Neural cell (in vitro differentiated cells): ENCODE results near the gene SERINC5. TPM values are rescaled to one million over a fixed set of nuclear protein-coding genes. Genes with fewer than 3 reads are reported as not detected.

Source experiments
- H2AFZ ChIP-seq: fragments of 200-600, 300-800 bp; sonication (generic), shearing (Covaris generic); 2 replicates; pipeline ENCODE4 v1.6.0; 2014; ENCODE audit warnings: low read depth, mild to moderate bottlenecking, antibody characterized with exemption, low read length, moderate library complexity
- H3F3A ChIP-seq: fragments of 200-600 bp; shearing (Covaris generic); 2 replicates; pipeline ENCODE4 v1.6.1; 2016; ENCODE audit warnings: mild to moderate bottlenecking, moderate library complexity, mixed read lengths, antibody characterized with exemption, low read length; ENCODE audit not compliant: insufficient read depth, poor library complexity, severe bottlenecking
- H3K27ac ChIP-seq: fragments of 200-600, 300-800 bp; sonication (generic), shearing (Covaris generic); 2 replicates; pipeline ENCODE4 v1.5.1; 2014; ENCODE audit warnings: mild to moderate bottlenecking, low read length, moderate library complexity
- H3K27me3 ChIP-seq: fragments of 300-800, 200-600 bp; sonication (generic), shearing (Covaris generic); 2 replicates; pipeline ENCODE4 v1.6.0; 2014; ENCODE audit warnings: mild to moderate bottlenecking, low read depth, low read length, moderate library complexity; ENCODE audit not compliant: insufficient read depth
- H3K36me3 ChIP-seq: fragments of 300-800, 200-600 bp; sonication (generic), shearing (Covaris generic); 2 replicates; pipeline ENCODE4 v1.5.1; 2014; ENCODE audit warnings: mild to moderate bottlenecking, antibody characterized with exemption, low read length, moderate library complexity; ENCODE audit not compliant: insufficient read depth
- H3K4me2 ChIP-seq: fragments of 300-800, 200-600 bp; sonication (generic), shearing (Covaris generic); 2 replicates; pipeline ENCODE4 v1.6.0; 2014; ENCODE audit warnings: mild to moderate bottlenecking, low read length
- H3K4me3 ChIP-seq: fragments of 300-800, 200-600 bp; sonication (generic), shearing (Covaris generic); 2 replicates; pipeline ENCODE4 v1.5.1; 2014; ENCODE audit warnings: mild to moderate bottlenecking, low read length, moderate library complexity
- H3K79me2 ChIP-seq: fragments of 200-600 bp; shearing (Covaris generic); replicated peaks from 2 replicates; pipeline ENCODE4 v1.6.0; 2014; ENCODE audit warnings: mild to moderate bottlenecking, low read length, moderate library complexity; ENCODE audit not compliant: insufficient read depth
- H3K9ac ChIP-seq: fragments of 300-800, 200-600 bp; sonication (generic), shearing (Covaris generic); 2 replicates; pipeline ENCODE4 v1.6.1; 2016; ENCODE audit warnings: mild to moderate bottlenecking, low read length, mixed read lengths
- H3K9me2 ChIP-seq: fragments of 200-600 bp; shearing (Covaris generic); 2 replicates; pipeline ENCODE4 v1.6.1; 2016; ENCODE audit warnings: mild to moderate bottlenecking, low read length, mixed read lengths; ENCODE audit not compliant: insufficient read depth
- H3K9me3 ChIP-seq: fragments of 200-600, 300-800 bp; sonication (generic), shearing (Covaris generic); 2 replicates; pipeline ENCODE4 v1.6.1; 2016; ENCODE audit warnings: mild to moderate bottlenecking, mixed run types, low read length, moderate library complexity, mixed read lengths
- H4K20me1 ChIP-seq: fragments of 200-600 bp; shearing (Covaris generic); 2 replicates; pipeline ENCODE4 v1.6.1; 2016; ENCODE audit warnings: mild to moderate bottlenecking, mixed run types; ENCODE audit not compliant: insufficient read depth
- CTCF ChIP-seq: fragments of 450-650 bp; IDR thresholded peaks from 2 replicates; pipeline ENCODE4 v1.5.1; 2014; ENCODE audit warnings: antibody characterized with exemption, mild to moderate bottlenecking, moderate library complexity; ENCODE audit not compliant: poor library complexity, severe bottlenecking
- EP300 ChIP-seq: fragments of 450-650 bp; conservative IDR thresholded peaks from 2 replicates; pipeline ENCODE4 v1.6.1; 2014; ENCODE audit warnings: antibody characterized with exemption, mild to moderate bottlenecking, moderate library complexity; ENCODE audit not compliant: poor library complexity, severe bottlenecking
- EZH2 ChIP-seq: fragments of 200-600, 300-800 bp; shearing (Covaris generic), sonication (generic); IDR thresholded peaks from 2 replicates; pipeline ENCODE4 v1.6.1; 2014; ENCODE audit warnings: antibody characterized with exemption, low read length, borderline replicate concordance, mild to moderate bottlenecking; ENCODE audit not compliant: insufficient read depth, poor library complexity, severe bottlenecking
- MXI1 ChIP-seq: fragments of 450-650 bp; conservative IDR thresholded peaks from 2 replicates; pipeline ENCODE4 v1.6.1; 2014; ENCODE audit warnings: antibody characterized with exemption, mild to moderate bottlenecking; ENCODE audit not compliant: poor library complexity, severe bottlenecking
- POLR2AphosphoS5 ChIP-seq: IDR thresholded peaks from 2 replicates; pipeline ENCODE4 v1.6.1; 2012
- RAD21 ChIP-seq: fragments of 450-650 bp; conservative IDR thresholded peaks from 2 replicates; pipeline ENCODE4 v1.6.1; 2014; ENCODE audit warnings: antibody characterized with exemption, mild to moderate bottlenecking, moderate library complexity
- REST ChIP-seq: IDR thresholded peaks from 2 replicates; pipeline ENCODE4 v1.6.1; 2012; ENCODE audit warnings: borderline replicate concordance
- SMC3 ChIP-seq: fragments of 450-650 bp; conservative IDR thresholded peaks from 2 replicates; pipeline ENCODE4 v1.6.1; 2014; ENCODE audit warnings: antibody characterized with exemption, mild to moderate bottlenecking, moderate library complexity; ENCODE audit not compliant: poor library complexity
- TAF1 ChIP-seq: IDR thresholded peaks from 2 replicates; pipeline ENCODE4 v1.6.1; 2012; ENCODE audit warnings: low read depth
- polyA plus RNA-seq: library from polyadenylated mRNA; depleted of rRNA; stranded (reverse); fragments of >200 nt; gene quantifications from 2 replicates; pipeline ENCODE4 v1.2.3, GENCODE V29; 2014

Gene SERINC5
- polyA plus RNA-seq, 1 donor from 2014 or later: 5.8 TPM

GRCh38 chr5:80282054-80282453 lies 26.2 kb upstream of the SERINC5 start:
- H3F3A ChIP-seq: no peaks in the 10 kb centered on the region
- H3K4me2 ChIP-seq: no peak overlapping the region
- H3K36me3 ChIP-seq: no peaks in the 10 kb centered on the region
- H3K27me3 ChIP-seq: no peaks in the 10 kb centered on the region
- H3K9me2 ChIP-seq: no peaks in the 10 kb centered on the region
- H2AFZ ChIP-seq: no peak overlapping the region
- H3K27ac ChIP-seq: no peak overlapping the region
- no peaks in the 10 kb centered on the region for H4K20me1 ChIP-seq
- H3K9ac ChIP-seq: no peak overlapping the region
- no peaks in the 10 kb centered on the region for H3K79me2 ChIP-seq
- TF ChIP-seq EZH2: no peak
- no peak for TF ChIP-seq TAF1
- no peaks in the 10 kb centered on the region for H3K9me3 ChIP-seq
- H3K4me3 ChIP-seq: no peak overlapping the region

- Histone ChIP-seq H3K79me2 (no peaks in the 10 kb centered on the region), H3K27me3 (no peaks in the 10 kb centered on the region), H3K27ac (no peak overlapping the region), H3K9ac (no peak overlapping the region), H3K4me2 (no peak overlapping the region), H3K9me3 (no peaks in the 10 kb centered on the region), H2AFZ (no peak overlapping the region), H3K9me2 (no peaks in the 10 kb centered on the region), H3F3A (no peaks in the 10 kb centered on the region), H4K20me1 (no peaks in the 10 kb centered on the region), H3K4me3 (no peak overlapping the region), H3K36me3 (no peaks in the 10 kb centered on the region)
- no peak for TF ChIP-seq RAD21
- no peak for TF ChIP-seq CTCF
- no peak for TF ChIP-seq POLR2AphosphoS5
- no peak for TF ChIP-seq MXI1
- no peak for TF ChIP-seq EZH2
Observed at GRCh38 chr5:80277191-80277590, 21.3 kb upstream of the SERINC5 start.

GRCh38 chr5:80276186-80276585 lies 20.3 kb upstream of the SERINC5 start:
- Histone ChIP-seq H3K36me3 (no peaks in the 10 kb centered on the region), H3K4me3 (no peak overlapping the region), H3K9me3 (no peaks in the 10 kb centered on the region), H4K20me1 (no peaks in the 10 kb centered on the region), H3K4me2 (no peak overlapping the region), H3K27ac (no peak overlapping the region), H3K27me3 (no peaks in the 10 kb centered on the region), H3K79me2 (no peaks in the 10 kb centered on the region), H3K9ac (no peak overlapping the region), H3F3A (no peaks in the 10 kb centered on the region), H2AFZ (no peak overlapping the region), H3K9me2 (no peaks in the 10 kb centered on the region)
- TF ChIP-seq RAD21: no peak
- no peak for TF ChIP-seq POLR2AphosphoS5
- no peak for TF ChIP-seq REST
- TF ChIP-seq EZH2: no peak
- no peak for TF ChIP-seq EP300
- TF ChIP-seq CTCF: no peak
- no peak for TF ChIP-seq SMC3
- TF ChIP-seq TAF1: no peak
